ENCODE results near the gene DNAJB12. TPM values are rescaled to one million over a fixed set of nuclear protein-coding genes. Genes with fewer than 3 reads are reported as not detected.
"Not testable (repeated sequence)": the region's sequence is repeated elsewhere in the genome, so short reads cannot be mapped to it uniquely, and the experiment has no call there.

DNAJB12 gene
- total and polyA plus RNA-seq, 9 donors, result 27.5 to 46.4 (median 32.0) TPM

GRCh38 chr10:72353028-72353964 lies 1.4 kb downstream of the DNAJB12 start:
- Histone ChIP-seq H3K9me3 (no peaks in the 10 kb centered on the region), H3K4me3 (peak overlapping the region; percentile 96), H3K27me3 (no peaks in the 10 kb centered on the region), H3K27ac (peak overlapping the region; percentile 89), H3K4me1 (ENCODE audit: insufficient read depth) (peaks cover 6% of the 10 kb centered on the region), H3K36me3 (no peaks in the 10 kb centered on the region)
- TF ChIP-seq POLR2A (IDR thresholded peaks at IDR 0.05), result no peak
- TF ChIP-seq EP300 (IDR thresholded peaks at IDR 0.05), result no peak
- WGBS, 3 donors, result 35 to 39% (median 37%) methylated on average over 18 of the region's 18 CpGs
- intact Hi-C loops (cut with DNase I), result no loop called here
- no peak for DNase-seq

- no peak for DNase-seq
- 89 to 95% (median 91%) methylated on average over 6 of the region's 6 CpGs for WGBS, 3 donors
- intact Hi-C loops (cut with DNase I), result no loop called here
- Histone ChIP-seq H3K27ac (no peak overlapping the region), H3K36me3 (no peaks in the 10 kb centered on the region), H3K27me3 (no peaks in the 10 kb centered on the region), H3K9me3 (no peaks in the 10 kb centered on the region), H3K4me3 (no peak overlapping the region), H3K4me1 (ENCODE audit: insufficient read depth) (peaks cover 6% of the 10 kb centered on the region)
- TF ChIP-seq EP300 (IDR thresholded peaks at IDR 0.05) (no peak), CTCF (IDR thresholded peaks at IDR 0.05) (no peak), POLR2A (IDR thresholded peaks at IDR 0.05) (no peak)
Observed at GRCh38 chr10:72351479-72351878, 3.2 kb downstream of the DNAJB12 start.

GRCh38 chr10:72349438-72349837 lies 5.3 kb downstream of the DNAJB12 start:
- DNase-seq, result no peak
- Histone ChIP-seq H3K9me3 (no peaks in the 10 kb centered on the region), H3K4me1 (ENCODE audit: insufficient read depth) (peaks cover 6% of the 10 kb centered on the region), H3K36me3 (no peaks in the 10 kb centered on the region), H3K27ac (no peak overlapping the region), H3K27me3 (no peaks in the 10 kb centered on the region), H3K4me3 (no peak overlapping the region)
- intact Hi-C loops (cut with DNase I), result loop anchor here in 3 of 4 donors (10.0 kb wide), 2 partner anchors 225 to 455 kb away; no protein-coding TSS in a partner anchor
- TF ChIP-seq EP300 (IDR thresholded peaks at IDR 0.05), result no peak
- TF ChIP-seq CTCF (IDR thresholded peaks at IDR 0.05), result no peak
- no peak for TF ChIP-seq POLR2A (IDR thresholded peaks at IDR 0.05)
- 90 to 96% (median 92%) methylated on average over 2 of the region's 2 CpGs for WGBS, 3 donors

GRCh38 chr10:72348282-72348681 lies 6.4 kb downstream of the DNAJB12 start:
- Histone ChIP-seq H3K36me3 (no peaks in the 10 kb centered on the region), H3K4me1 (ENCODE audit: insufficient read depth) (peaks cover 3% of the 10 kb centered on the region), H3K4me3 (no peak overlapping the region), H3K27ac (no peak overlapping the region), H3K9me3 (no peaks in the 10 kb centered on the region), H3K27me3 (no peaks in the 10 kb centered on the region)
- no peak for DNase-seq
- intact Hi-C loops (cut with DNase I), result loop anchor here in 3 of 4 donors (10.0 kb wide), 2 partner anchors 223 to 453 kb away; no protein-coding TSS in a partner anchor
- TF ChIP-seq POLR2A (IDR thresholded peaks at IDR 0.05), result no peak
- no peak for TF ChIP-seq CTCF (IDR thresholded peaks at IDR 0.05)
- TF ChIP-seq EP300 (IDR thresholded peaks at IDR 0.05), result no peak
- WGBS, 3 donors, result 74 to 82% (median 78%) methylated on average over 7 of the region's 7 CpGs

GRCh38 chr10:72346117-72346516 lies 8.6 kb downstream of the DNAJB12 start:
- H3K27me3 ChIP-seq; H3K36me3 ChIP-seq; H3K27ac ChIP-seq; H3K4me1 ChIP-seq (ENCODE audit: insufficient read depth); H3K4me3 ChIP-seq; H3K9me3 ChIP-seq; DNase-seq: not testable (repeated sequence)
- intact Hi-C loops (cut with DNase I), result loop anchor here in 3 of 4 donors (10.0 kb wide), 2 partner anchors 221 to 451 kb away; no protein-coding TSS in a partner anchor
- 92 to 97% (median 95%) methylated on average over 7 of the region's 7 CpGs for WGBS, 3 donors

All from ovary (tissue), 9 donors.